Stomach (tissue), 4 donors: ENCODE measurements around the gene LZTS2.

Experiments
- CTCF ChIP-seq, 7 experiments: fragments of 450-650 bp in 4 of 7; fragments of 200-600 bp in 3 of 7; sonication (generic) in 3 of 7; IDR thresholded peaks; one replicate each; pipeline ENCODE4 v1.5.1; 2016 to 2019; ENCODE audit warnings: antibody characterized with exemption in 7 of 7, control low read depth in 2 of 7, mild to moderate bottlenecking in 1 of 7
- EP300 ChIP-seq: sonication (generic); formaldehyde crosslinking; IDR thresholded peaks from one replicate; pipeline ENCODE4 v1.6.1; 2017; ENCODE audit warnings: antibody characterized with exemption
- POLR2A ChIP-seq, 4 donors: fragments of 450-650 bp; IDR thresholded peaks; one replicate each; pipeline ENCODE4 v1.6.1; 2016; ENCODE audit warnings: antibody characterized with exemption in 4 of 4, control low read depth in 2 of 4, mild to moderate bottlenecking in 1 of 4, moderate library complexity in 1 of 4
- POLR2AphosphoS5 ChIP-seq, 3 donors: sonication (generic); formaldehyde crosslinking; IDR thresholded peaks; one replicate each; pipeline ENCODE4 v1.6.1; 2016; ENCODE audit warnings: antibody characterized with exemption in 3 of 3

- no peak for TF ChIP-seq POLR2A (IDR thresholded peaks at IDR 0.05)
- no peak for TF ChIP-seq CTCF (IDR thresholded peaks at IDR 0.05)
- no peak for TF ChIP-seq EP300
- TF ChIP-seq POLR2AphosphoS5 (IDR thresholded peaks at IDR 0.05): no peak
Observed at GRCh38 chr10:101013365-101013825, 13.8 kb downstream of the LZTS2 start.
